ENCODE data around the gene TARBP2. TPM values are rescaled to one million over a fixed set of nuclear protein-coding genes. Genes with fewer than 3 reads are reported as not detected.

TARBP2 gene
- total RNA-seq, 1 experiment from 2014 or later, result 20.7 TPM

DNA sequence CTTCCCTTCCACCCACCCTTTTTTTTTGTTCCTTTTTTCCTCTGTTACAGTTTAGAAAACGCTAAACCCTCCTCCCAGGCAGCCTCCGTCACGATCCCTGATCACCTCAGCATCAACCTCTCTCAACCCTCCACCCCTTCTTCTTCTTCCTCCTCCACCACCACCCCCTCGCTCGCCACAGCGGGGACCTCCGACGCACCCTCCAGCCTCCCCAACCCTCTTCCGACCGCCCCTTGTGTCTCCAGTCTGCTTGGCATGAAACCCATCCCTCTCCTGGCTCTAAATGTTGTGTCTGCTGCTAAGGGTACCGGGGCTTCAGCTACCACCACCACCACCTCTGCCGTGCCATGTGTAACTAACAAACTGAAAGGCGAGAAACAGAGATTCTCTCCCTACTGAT, 26.3 kb upstream of the TARBP2 start:
- intact Hi-C loops (cut with micrococcal nuclease; ENCODE audit: unreplicated experiment), result no loop called here
- Mint-ChIP-seq H3K27ac (ENCODE audit: unreplicated experiment) (no peak overlapping the region), H3K4me1 (ENCODE audit: low read depth, unreplicated experiment) (no peaks in the 10 kb centered on the region), H3K36me3 (ENCODE audit: insufficient read depth, unreplicated experiment) (peaks cover 85% of the 10 kb centered on the region), H3K27me3 (ENCODE audit: unreplicated experiment) (no peaks in the 10 kb centered on the region), H3K9me3 (ENCODE audit: low read depth, unreplicated experiment) (no peaks in the 10 kb centered on the region), H3K4me3 (ENCODE audit: low read depth, unreplicated experiment) (no peak overlapping the region)
- no TSS peak for BruUV-seq (replicated peaks)
- CTCF ChIA-PET, result no interaction called here
- TF ChIP-seq, protein P1, sequence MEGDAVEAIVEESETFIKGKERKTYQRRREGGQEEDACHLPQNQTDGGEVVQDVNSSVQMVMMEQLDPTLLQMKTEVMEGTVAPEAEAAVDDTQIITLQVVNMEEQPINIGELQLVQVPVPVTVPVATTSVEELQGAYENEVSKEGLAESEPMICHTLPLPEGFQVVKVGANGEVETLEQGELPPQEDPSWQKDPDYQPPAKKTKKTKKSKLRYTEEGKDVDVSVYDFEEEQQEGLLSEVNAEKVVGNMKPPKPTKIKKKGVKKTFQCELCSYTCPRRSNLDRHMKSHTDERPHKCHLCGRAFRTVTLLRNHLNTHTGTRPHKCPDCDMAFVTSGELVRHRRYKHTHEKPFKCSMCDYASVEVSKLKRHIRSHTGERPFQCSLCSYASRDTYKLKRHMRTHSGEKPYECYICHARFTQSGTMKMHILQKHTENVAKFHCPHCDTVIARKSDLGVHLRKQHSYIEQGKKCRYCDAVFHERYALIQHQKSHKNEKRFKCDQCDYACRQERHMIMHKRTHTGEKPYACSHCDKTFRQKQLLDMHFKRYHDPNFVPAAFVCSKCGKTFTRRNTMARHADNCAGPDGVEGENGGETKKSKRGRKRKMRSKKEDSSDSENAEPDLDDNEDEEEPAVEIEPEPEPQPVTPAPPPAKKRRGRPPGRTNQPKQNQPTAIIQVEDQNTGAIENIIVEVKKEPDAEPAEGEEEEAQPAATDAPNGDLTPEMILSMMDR (IDR thresholded peaks at IDR 0.05; ENCODE audit: unreplicated experiment), result no peak
- DNase-seq, result no peak

DNA sequence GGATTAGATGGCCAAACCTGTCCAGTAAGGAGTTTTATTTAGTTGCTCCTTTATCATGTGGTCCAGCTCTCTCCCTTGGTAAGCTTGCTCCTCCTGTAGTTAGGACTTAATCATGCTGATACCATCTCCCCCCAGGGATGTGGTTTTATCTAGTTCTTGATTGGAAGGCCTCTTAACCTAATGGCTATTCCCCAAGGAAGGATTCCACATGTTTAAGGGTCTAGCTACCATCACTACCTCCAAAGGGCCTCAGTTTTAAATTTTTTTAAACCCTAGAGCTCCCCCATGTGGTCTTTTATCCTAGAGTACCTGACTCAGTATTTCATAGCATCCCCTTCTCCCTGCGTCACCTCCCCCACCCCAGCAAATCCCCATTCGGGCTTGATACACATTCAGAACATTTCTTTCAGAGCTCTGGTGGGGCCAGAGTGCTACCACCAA, 24.3 kb upstream of the TARBP2 start:
- no TSS peak for BruUV-seq (replicated peaks)
- no peak for DNase-seq
- CTCF ChIA-PET, result interaction anchor here (0.6 to 1.2 kb wide), 3 partner anchors 15 to 156 kb away, joined by 3 to 5 read pairs (median 3); no protein-coding TSS in a partner anchor
- intact Hi-C loops (cut with micrococcal nuclease; ENCODE audit: unreplicated experiment), result no loop called here
- Mint-ChIP-seq H3K4me3 (ENCODE audit: low read depth, unreplicated experiment) (no peak overlapping the region), H3K4me1 (ENCODE audit: low read depth, unreplicated experiment) (no peaks in the 10 kb centered on the region), H3K9me3 (ENCODE audit: low read depth, unreplicated experiment) (no peaks in the 10 kb centered on the region), H3K36me3 (ENCODE audit: insufficient read depth, unreplicated experiment) (peaks cover 72% of the 10 kb centered on the region), H3K27ac (ENCODE audit: unreplicated experiment) (no peak overlapping the region), H3K27me3 (ENCODE audit: unreplicated experiment) (no peaks in the 10 kb centered on the region)
- TF ChIP-seq, protein P1 (IDR thresholded peaks at IDR 0.05; ENCODE audit: unreplicated experiment), result no peak

DNA sequence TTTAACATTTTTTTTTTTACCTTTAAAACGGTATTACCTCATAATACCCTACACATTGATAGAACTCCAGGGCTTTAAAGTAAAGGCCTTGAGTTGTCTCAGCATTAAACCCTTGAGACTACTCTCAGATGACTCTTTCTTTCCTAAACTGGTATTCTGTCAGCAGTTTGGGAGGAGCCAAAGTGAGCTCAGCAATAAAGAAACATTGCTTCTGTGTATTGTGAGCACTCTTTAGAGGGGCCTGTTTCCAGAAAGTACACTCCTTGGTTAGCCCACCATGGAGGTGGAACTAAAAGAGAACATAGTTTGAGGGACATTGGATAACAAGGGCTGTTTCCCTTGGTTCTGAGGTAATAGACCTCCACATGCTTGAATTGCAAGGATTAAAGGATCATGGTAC, 22.2 kb upstream of the TARBP2 start:
- intact Hi-C loops (cut with micrococcal nuclease; ENCODE audit: unreplicated experiment), result no loop called here
- Mint-ChIP-seq H3K9me3 (ENCODE audit: low read depth, unreplicated experiment) (no peaks in the 10 kb centered on the region), H3K4me3 (ENCODE audit: low read depth, unreplicated experiment) (no peak overlapping the region), H3K27ac (ENCODE audit: unreplicated experiment) (no peak overlapping the region), H3K27me3 (ENCODE audit: unreplicated experiment) (no peaks in the 10 kb centered on the region), H3K4me1 (ENCODE audit: low read depth, unreplicated experiment) (no peaks in the 10 kb centered on the region), H3K36me3 (ENCODE audit: insufficient read depth, unreplicated experiment) (peaks cover 66% of the 10 kb centered on the region)
- TF ChIP-seq, protein P1 (IDR thresholded peaks at IDR 0.05; ENCODE audit: unreplicated experiment), result no peak
- DNase-seq, result no peak
- CTCF ChIA-PET, result no interaction called here
- no TSS peak for BruUV-seq (replicated peaks)

DNA sequence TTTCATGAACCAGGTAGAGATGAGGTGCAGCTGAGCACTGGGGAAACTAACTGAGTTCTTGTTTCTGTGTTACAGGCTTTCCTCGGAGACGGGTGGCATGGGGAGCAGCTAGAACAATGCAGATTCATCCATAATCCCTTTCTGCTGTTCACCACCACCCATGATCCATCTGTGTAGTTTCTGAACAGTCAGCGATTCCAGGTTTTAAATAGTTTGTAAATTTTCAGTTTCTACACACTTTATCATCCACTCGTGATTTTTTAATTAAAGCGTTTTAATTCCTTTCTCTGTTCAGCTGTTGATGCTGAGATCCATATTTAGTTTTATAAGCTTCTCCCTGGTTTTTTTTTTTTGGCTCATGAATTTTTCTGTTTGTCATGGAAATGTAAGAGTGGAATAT, 21.8 kb upstream of the TARBP2 start:
- CTCF ChIA-PET, result no interaction called here
- H3K27ac Mint-ChIP-seq (ENCODE audit: unreplicated experiment), result no peak overlapping the region
- H3K4me1 Mint-ChIP-seq (ENCODE audit: low read depth, unreplicated experiment), result no peaks in the 10 kb centered on the region
- intact Hi-C loops (cut with micrococcal nuclease; ENCODE audit: unreplicated experiment), result no loop called here
- no TSS peak for BruUV-seq (replicated peaks)
- TF ChIP-seq, protein P1 (IDR thresholded peaks at IDR 0.05; ENCODE audit: unreplicated experiment), result no peak
- H3K4me3 Mint-ChIP-seq (ENCODE audit: low read depth, unreplicated experiment), result no peak overlapping the region
- H3K27me3 Mint-ChIP-seq (ENCODE audit: unreplicated experiment), result no peaks in the 10 kb centered on the region
- peaks cover 66% of the 10 kb centered on the region for H3K36me3 Mint-ChIP-seq (ENCODE audit: insufficient read depth, unreplicated experiment)
- no peak for DNase-seq
- no peaks in the 10 kb centered on the region for H3K9me3 Mint-ChIP-seq (ENCODE audit: low read depth, unreplicated experiment)
